Activated T-cell treated with anti-CD3 and anti-CD28 coated beads, Interleukin-2, amount 50 U/mL, for 4 hours (primary cell): ENCODE results near the gene ZFR. TPM values are rescaled to one million over a fixed set of nuclear protein-coding genes. Genes with fewer than 3 reads are reported as not detected.
A peak's percentile ranks its signal among the peaks of the same experiment; 100 is the strongest.
"Not testable (repeated sequence)": the region's sequence is repeated elsewhere in the genome, so short reads cannot be mapped to it uniquely, and the experiment has no call there.

Source experiments
- ATAC-seq, 2 donors: fragments of 200-7000 bp; cut with Tn5 transposase; one replicate each; pipeline ENCODE4 v1.10.0; 2021
- DNase-seq: peaks from one replicate; pipeline ENCODE4 v3.0.0-alpha.2; 2020
- H3K27me3 Mint-ChIP-seq: one replicate; pipeline ENCODE4 v1.8.0; 2021; ENCODE audit warnings: low read depth, mixed read lengths
- H3K36me3 Mint-ChIP-seq: one replicate; pipeline ENCODE4 v1.8.0; 2022; ENCODE audit warnings: mixed read lengths; ENCODE audit not compliant: insufficient read depth
- H3K4me1 Mint-ChIP-seq: one replicate; pipeline ENCODE4 v1.8.0; 2021; ENCODE audit warnings: low read depth, mixed read lengths
- H3K4me3 Mint-ChIP-seq: one replicate; pipeline ENCODE4 v1.8.0; 2021; ENCODE audit warnings: mild to moderate bottlenecking, moderate library complexity, mixed read lengths
- H3K9me3 Mint-ChIP-seq: one replicate; pipeline ENCODE4 v1.8.0; 2021; ENCODE audit warnings: mixed read lengths
- total RNA-seq, 3 donors: library from RNA; stranded (reverse); gene quantifications; one replicate each; pipeline ENCODE4 v1.2.1, GENCODE V29; 2021

The ZFR gene
- total RNA-seq, 3 donors from 2014 or later = 76.9 to 83.3 (median 80.4) TPM

DNA sequence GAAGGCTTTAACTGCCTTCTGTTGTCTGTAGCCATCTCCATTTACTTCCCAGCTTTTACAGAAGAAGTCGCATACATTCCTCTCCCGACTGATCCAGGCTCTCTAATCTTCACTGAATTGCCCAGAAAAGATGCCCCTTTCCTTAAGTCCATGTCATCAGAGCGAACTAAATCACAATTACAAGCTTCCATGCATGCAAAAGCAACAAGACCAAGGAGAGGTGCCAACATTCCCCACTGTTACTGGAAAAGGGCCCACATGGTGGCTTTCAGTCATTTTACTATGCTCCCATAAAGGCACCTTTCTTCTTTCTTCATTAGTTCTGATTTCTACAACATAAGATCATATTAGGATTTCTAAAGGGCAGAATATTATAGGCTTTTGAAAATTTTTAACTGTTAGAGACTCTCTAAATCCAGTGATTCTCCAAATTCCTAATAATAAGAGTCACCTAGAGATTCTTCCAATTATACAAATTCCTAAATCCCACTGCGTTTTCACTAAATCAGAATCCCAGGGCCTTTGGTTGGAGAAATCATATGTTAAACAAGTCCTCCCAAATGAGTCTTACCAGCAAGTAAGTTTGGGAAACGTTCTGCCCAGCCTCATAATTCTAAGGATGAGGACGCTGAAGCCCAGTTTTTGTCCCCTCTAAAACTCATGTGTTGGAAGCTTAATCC is 17.0 kb upstream of the ZFR start:
- DNase-seq (no peak), ATAC-seq (no peak)
- Mint-ChIP-seq H3K9me3 (no peaks in the 10 kb centered on the region), H3K4me3 (no peak overlapping the region), H3K4me1 (peaks cover 19% of the 10 kb centered on the region), H3K27me3 (no peaks in the 10 kb centered on the region), H3K36me3 (no peaks in the 10 kb centered on the region)

DNA sequence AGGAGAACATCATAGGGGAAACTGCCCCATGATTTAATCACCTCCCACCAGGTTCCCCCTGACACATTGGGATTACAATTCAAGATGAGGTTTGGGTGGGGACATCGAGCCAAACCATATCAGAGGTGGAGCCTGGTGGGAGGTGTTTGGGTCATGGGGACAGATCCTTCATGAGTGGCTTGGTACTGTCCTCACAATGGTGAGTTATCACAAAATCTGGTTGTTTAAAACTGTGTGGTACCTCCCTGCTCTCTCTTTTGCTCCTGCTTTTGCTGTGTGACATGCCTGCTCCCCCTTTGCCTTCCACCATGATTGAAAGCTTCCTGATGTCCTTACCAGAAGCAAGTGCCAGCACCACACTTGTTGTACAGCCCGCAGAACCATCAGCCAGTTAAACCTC is 16.2 kb upstream of the ZFR start:
- peaks cover 19% of the 10 kb centered on the region for H3K4me1 Mint-ChIP-seq
- no peaks in the 10 kb centered on the region for H3K27me3 Mint-ChIP-seq
- no peaks in the 10 kb centered on the region for H3K36me3 Mint-ChIP-seq
- DNase-seq = no peak
- no peak for ATAC-seq
- H3K9me3 Mint-ChIP-seq = no peaks in the 10 kb centered on the region
- H3K4me3 Mint-ChIP-seq = no peak overlapping the region

DNA sequence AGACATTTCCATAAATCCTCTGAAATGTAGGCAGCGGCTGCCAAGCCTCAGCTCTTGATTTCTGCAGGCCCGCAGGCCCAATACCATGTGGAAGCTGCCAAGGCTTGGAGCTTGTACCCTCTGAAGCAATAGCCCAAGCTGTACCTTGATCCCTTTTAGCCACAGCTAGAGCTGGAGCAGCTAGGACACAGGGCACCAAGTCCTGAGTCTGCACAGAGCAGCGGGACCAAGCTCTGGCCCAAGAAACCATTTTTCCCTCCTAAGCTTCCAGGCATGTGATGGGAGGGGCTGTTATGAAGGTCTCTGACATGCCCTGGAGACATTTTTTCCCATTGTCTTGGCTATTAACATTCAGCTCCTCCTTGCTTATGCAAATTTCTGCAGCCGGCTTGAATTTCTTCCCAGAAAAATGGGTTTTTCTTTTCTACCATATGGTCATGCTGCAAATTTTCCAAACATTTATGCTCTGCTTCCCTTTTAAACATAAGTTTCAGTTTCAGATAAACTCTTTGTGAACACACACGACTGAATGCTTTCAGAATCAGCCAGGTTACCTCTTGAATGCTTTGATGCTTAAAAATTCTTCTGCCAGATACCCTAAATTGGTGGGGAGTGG is 14.4 kb upstream of the ZFR start:
- H3K4me1 Mint-ChIP-seq = peaks cover 19% of the 10 kb centered on the region
- H3K4me3 Mint-ChIP-seq = no peak overlapping the region
- no peak for ATAC-seq
- DNase-seq = no peak
- H3K9me3 Mint-ChIP-seq = no peaks in the 10 kb centered on the region
- no peaks in the 10 kb centered on the region for H3K36me3 Mint-ChIP-seq
- H3K27me3 Mint-ChIP-seq = peaks cover 3% of the 10 kb centered on the region

DNA sequence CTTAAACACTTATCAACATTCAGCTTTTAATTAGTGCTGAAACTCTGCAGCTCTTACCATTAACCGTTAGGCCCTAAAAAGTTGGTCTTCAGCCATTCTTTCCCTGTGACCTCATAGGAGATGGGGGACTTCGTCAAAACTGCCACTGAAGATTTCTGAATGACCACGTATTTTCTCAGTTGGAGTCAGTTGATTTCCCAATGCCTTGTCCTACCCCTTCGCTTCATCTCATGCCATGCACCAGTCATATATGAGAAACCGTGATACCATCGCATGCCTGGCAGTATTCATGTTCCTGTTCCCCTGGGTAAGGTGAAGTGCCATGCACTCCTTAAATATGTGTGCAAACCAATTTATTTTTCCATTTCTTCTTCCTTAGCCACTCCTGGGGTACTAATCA is 10.8 kb upstream of the ZFR start:
- Mint-ChIP-seq H3K27me3 (peaks cover 3% of the 10 kb centered on the region), H3K4me1 (no peaks in the 10 kb centered on the region), H3K9me3 (no peaks in the 10 kb centered on the region), H3K4me3 (no peak overlapping the region), H3K36me3 (no peaks in the 10 kb centered on the region)
- DNase-seq (no peak), ATAC-seq (no peak)

DNA sequence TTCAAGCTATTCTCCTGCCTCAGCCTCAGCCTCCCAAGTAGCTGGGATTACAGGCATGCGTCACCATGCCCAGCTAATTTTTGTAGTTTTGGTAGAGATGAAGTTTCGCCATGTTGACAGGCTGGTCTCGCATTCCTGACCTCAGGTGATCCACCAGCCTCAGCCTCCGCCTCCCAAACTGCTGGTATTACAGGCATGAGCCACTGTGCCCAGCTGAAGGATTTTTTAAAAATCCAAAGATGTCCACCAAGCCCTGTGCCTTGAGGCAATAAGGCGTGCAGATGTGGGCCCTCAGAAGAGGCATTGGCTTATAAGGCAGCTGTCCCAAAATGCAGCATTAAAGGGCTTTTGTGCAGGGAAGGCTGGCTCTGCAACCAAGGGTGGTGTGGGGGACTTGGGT is 10.3 kb upstream of the ZFR start:
- H3K9me3 Mint-ChIP-seq = no peaks in the 10 kb centered on the region
- no peaks in the 10 kb centered on the region for H3K4me1 Mint-ChIP-seq
- DNase-seq = no peak
- no peak for ATAC-seq
- no peak overlapping the region for H3K4me3 Mint-ChIP-seq
- no peaks in the 10 kb centered on the region for H3K36me3 Mint-ChIP-seq
- H3K27me3 Mint-ChIP-seq = peaks cover 3% of the 10 kb centered on the region

DNA sequence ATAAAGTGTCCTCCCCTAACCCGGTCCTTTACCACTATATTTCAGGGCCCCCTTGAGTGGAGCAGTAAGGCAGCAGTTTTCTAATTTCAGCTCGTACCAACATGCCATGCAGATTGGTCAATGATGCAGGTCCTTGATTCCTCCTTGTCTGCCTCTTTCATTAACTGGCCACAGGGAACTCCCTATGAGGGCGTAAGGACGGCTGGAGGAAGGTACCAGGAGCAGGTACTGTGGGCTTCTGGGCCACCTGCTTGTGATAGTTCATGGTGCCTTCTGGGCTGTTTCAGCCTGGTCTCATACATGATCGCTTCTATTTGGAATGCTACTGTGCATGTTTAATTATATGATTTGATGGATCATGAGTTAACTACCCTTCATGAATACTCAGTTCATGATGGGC is 9.4 kb upstream of the ZFR start:
- no peak overlapping the region for H3K4me3 Mint-ChIP-seq
- DNase-seq = no peak
- H3K27me3 Mint-ChIP-seq = peaks cover 3% of the 10 kb centered on the region
- H3K9me3 Mint-ChIP-seq = no peaks in the 10 kb centered on the region
- no peaks in the 10 kb centered on the region for H3K36me3 Mint-ChIP-seq
- ATAC-seq = no peak
- no peaks in the 10 kb centered on the region for H3K4me1 Mint-ChIP-seq

DNA sequence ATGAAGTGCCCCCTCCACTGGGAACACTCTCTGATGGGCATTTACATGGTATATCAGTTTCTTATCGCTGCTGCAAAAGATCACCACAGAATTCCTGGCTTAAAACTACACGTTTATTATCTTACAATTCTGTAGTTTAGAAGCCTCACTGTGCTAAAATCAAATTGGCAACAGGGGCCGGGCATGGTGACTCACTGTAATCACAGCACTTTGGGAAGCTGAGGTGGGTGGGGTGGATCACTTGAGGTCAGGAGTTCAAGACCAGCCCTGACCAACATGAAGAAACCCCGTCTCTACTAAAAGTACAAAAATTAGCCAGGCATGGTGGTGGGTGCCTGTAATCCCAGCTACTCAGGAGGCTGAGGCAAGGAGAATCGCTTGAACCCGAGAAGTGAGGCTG is 7.8 kb upstream of the ZFR start:
- H3K4me1 Mint-ChIP-seq, H3K9me3 Mint-ChIP-seq, DNase-seq, ATAC-seq, H3K27me3 Mint-ChIP-seq, H3K36me3 Mint-ChIP-seq, H3K4me3 Mint-ChIP-seq: not testable (repeated sequence)

DNA sequence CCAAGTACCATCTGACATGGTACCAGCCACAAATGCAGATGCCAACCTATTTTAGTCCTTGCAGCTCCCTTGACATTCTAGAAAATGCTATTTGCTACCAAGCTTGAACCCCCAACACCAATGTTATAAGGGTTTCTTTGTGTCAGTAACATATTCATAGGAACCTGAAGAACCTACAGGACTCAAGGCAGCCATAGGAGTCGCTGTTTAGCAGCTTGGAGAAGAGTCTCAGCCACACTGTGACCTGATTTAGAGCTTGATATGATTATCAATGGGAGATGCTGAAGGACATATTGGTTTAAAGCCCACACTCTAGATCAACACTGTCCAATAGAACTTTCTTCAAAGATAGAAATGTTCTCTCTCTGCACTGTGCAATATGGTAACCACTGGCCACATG is 6.4 kb upstream of the ZFR start:
- H3K36me3 Mint-ChIP-seq = no peaks in the 10 kb centered on the region
- no peaks in the 10 kb centered on the region for H3K9me3 Mint-ChIP-seq
- DNase-seq (no peak), ATAC-seq (no peak)
- H3K4me1 Mint-ChIP-seq = peaks cover 4% of the 10 kb centered on the region
- H3K27me3 Mint-ChIP-seq = peaks cover 3% of the 10 kb centered on the region
- H3K4me3 Mint-ChIP-seq = no peak overlapping the region

DNA sequence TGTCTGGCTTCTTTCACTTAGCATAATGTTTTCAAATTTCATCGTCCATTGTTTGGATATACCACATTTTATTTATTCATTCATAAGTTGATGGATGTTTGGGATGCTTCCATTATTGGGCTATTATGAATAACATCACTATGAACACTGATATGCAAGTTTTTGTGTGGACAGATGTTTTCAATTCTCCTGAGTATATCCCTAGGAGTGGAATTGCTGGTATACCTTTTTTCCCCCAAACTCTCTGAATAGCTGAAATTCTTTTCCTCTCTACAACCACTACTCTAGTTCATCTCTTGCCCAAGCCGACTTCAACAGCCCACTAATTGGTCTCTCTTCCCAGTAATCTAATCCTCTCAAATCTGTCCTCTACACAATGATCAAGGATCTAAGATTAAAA is 4.7 kb upstream of the ZFR start:
- no peak for DNase-seq
- H3K36me3 Mint-ChIP-seq = no peaks in the 10 kb centered on the region
- no peak overlapping the region for H3K4me3 Mint-ChIP-seq
- H3K27me3 Mint-ChIP-seq = no peaks in the 10 kb centered on the region
- peaks cover 12% of the 10 kb centered on the region for H3K4me1 Mint-ChIP-seq
- ATAC-seq = no peak
- H3K9me3 Mint-ChIP-seq = no peaks in the 10 kb centered on the region

DNA sequence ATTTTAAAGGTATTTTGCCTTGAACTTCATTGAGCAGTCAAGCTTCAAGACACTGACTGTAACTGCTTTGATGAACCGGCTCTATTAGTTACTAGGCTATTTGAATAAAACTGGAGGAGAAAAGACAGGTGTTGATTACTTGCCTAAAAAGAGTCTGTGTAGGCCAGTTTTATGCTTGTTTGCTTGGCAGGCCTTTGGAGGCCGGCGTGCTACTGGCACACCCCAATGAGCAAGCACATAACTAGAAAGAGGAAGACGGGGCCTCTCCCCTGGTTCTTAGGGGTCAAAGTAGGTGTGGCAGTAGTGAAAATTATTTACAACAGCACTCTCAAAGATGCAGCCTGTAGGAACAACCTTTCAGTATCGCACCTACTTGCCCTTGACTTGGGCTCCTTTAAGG is 2.1 kb upstream of the ZFR start:
- Mint-ChIP-seq H3K4me1 (peaks cover 27% of the 10 kb centered on the region), H3K4me3 (no peak overlapping the region), H3K27me3 (no peaks in the 10 kb centered on the region), H3K9me3 (no peaks in the 10 kb centered on the region), H3K36me3 (peaks cover 8% of the 10 kb centered on the region)
- DNase-seq (no peak), ATAC-seq (no peak)

DNA sequence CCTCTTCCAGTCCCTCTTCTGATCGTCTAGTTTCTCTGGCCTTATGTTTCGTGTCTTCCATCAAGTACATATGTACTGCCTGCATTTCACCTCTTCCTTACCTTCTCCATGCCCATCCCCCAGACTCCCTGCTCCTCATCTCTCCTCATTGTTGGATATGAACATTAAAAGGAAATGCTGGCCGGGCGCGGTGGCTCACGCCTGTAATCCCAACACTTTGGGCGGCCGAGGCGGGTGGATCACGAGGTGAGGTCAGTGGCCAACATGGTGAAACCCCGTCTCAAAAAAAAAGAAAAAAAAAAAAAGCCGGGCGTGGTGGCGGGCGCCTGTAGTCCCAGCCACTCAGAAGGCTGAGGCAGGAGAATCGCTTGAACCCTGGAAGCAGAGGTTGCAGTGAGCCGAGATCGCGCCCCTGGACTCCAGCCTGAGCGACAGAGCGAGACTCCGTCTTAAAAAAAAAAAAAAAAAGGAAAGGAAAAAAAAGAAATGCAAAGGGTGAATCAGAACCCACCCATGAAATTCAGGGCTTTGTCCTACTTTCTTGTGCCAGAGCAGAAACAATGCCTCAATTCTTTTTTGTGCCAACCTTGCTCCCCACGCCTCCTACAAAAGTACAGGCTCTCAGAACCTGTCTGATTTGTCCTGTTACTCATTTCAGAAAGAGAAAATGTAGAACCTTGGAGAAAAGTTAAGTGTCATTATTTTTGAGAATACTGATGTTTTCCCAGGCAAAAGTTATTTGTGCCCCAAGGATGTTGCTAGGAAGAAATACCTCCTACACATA is 1.5 kb upstream of the ZFR start:
- peaks cover 8% of the 10 kb centered on the region for H3K36me3 Mint-ChIP-seq
- H3K4me1 Mint-ChIP-seq = peaks cover 34% of the 10 kb centered on the region
- H3K4me3 Mint-ChIP-seq = peak overlapping the region; percentile 13
- H3K27me3 Mint-ChIP-seq = no peaks in the 10 kb centered on the region
- DNase-seq (no peak), ATAC-seq (no peak)
- no peaks in the 10 kb centered on the region for H3K9me3 Mint-ChIP-seq

DNA sequence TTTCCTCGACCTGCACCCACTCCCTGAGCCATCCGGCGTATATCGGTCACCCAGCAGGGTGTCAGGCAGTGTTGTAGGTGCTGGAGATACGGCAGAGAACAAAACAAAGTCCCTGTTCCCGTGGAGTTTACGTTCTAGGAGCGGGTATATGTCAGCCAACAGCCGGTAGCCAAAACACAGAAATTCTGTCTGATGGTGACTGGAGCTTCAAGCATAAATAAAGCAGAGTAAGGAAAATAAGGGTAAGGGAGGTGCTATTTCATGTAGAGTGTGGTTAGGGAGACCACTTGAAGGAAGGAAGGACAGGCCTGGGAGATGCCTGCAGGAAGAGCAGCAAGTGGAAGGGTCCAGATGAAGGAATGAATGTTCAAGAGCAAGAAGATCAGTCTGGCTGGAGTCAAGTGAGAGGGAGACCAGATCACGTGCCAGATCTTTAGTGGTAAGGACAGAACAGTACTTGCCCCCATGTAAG is 783 bp upstream of the ZFR start:
- Mint-ChIP-seq H3K36me3 (peaks cover 8% of the 10 kb centered on the region), H3K9me3 (no peaks in the 10 kb centered on the region), H3K4me3 (peak overlapping the region; percentile 89), H3K4me1 (peaks cover 38% of the 10 kb centered on the region), H3K27me3 (no peaks in the 10 kb centered on the region)
- ATAC-seq (no peak), DNase-seq (no peak)

DNA sequence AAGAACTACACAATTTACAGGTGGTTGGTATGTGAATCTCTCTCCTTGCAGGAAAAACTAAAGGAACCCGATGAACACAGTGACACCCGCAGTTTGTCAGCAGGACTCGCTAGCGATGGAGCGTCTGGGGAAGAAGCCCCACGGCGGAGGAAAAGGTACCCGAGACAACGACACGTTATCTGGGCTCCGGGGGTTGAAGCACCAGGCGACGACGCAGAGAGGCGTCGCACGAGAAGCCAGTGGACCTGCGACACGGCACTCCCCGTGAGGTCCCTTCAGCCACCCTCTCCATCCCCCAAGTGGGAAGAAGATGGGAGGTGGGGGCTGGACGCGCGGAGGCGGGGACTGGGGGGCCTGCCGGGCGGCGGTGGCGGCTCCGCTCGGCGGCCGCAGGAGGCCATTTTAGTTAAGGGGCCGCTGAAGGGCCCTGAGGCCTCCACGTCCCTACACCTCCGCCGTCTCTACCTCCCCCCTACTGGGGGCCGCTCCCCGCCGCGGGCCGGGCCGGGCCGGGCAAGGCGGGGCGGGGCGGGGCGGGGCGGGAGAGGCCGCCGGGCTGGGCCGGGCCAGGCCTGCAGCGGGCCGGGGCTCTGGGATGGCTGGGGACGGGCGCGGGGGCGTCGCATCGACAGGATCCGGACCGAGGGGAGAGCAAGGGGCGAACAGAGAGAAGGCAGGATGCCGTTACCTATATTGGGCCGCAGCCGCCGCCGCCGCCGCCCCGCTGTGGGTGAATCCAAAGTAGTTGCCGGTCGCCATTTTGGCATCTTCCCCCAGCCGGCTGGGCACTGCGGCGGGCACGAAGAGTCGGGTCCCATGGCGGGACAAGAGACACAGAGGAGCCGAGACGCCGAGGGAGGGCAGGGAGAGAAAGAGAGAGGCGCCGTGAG is 754 bp downstream of the ZFR start:
- ATAC-seq (peak; percentile 46 to 57), DNase-seq (peak; percentile 29)
- peaks cover 48% of the 10 kb centered on the region for H3K4me1 Mint-ChIP-seq
- H3K27me3 Mint-ChIP-seq = no peaks in the 10 kb centered on the region
- H3K9me3 Mint-ChIP-seq = no peaks in the 10 kb centered on the region
- peaks cover 8% of the 10 kb centered on the region for H3K36me3 Mint-ChIP-seq
- peak overlapping the region; percentile 98 for H3K4me3 Mint-ChIP-seq

DNA sequence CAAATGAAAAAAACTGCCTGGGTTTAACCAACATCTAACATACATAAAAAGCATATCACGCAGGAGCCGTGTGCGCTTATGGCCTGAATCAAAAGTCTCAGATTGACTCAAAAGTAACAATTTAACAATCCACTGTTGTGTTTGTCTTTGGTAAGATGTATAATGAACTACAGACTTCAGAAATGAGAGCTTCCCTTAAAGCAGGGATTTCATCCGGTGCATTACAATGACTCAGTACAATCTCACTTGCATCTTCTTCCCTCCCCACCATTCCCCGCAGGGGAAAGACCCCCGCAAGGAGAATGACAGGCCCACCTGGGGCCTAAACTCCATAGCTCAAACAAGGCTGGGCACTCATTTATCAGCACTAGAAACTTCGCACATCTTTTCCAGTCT is 1.4 kb downstream of the ZFR start:
- Mint-ChIP-seq H3K9me3 (no peaks in the 10 kb centered on the region), H3K36me3 (peaks cover 8% of the 10 kb centered on the region), H3K4me1 (peaks cover 52% of the 10 kb centered on the region), H3K27me3 (no peaks in the 10 kb centered on the region), H3K4me3 (peak overlapping the region; percentile 98)
- DNase-seq (no peak), ATAC-seq (peak; percentile 35 to 45)
